Activated CD8-positive, alpha-beta memory T cell treated with anti-CD3 and anti-CD28 coated beads, Interleukin-2, amount 50 U/mL, for 4 hours (primary cell): ENCODE data around the gene CPLX1.

Source experiments
- DNase-seq: peaks from one replicate; pipeline ENCODE4 v3.0.0-alpha.2; 2020

CPLX1 gene

DNA sequence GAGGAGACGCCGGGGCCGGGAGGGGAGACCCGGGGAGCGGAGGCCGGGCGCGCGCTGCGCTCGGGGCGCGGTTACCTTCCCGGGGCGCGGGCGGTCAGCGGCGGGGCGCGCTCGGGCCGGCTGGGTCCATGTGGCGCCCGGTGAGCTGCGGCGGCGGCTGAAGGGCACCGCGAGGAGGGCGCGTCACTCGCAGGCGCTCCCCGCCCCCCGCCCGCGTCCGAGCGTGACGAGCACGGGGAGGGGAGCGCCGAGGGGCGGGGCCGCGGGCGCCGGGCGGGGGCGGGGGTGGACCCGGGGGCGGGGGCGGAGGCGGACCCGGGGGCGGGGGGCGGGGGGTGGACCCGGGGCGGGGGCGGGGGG is at the start of gene CPLX1:
Gene CPLX1, minus strand, starts transcription at position 159 of the 360 bp plus-strand sequence. CDS start 1,607 bp downstream, outside the sequence.
- no peak for DNase-seq

DNA sequence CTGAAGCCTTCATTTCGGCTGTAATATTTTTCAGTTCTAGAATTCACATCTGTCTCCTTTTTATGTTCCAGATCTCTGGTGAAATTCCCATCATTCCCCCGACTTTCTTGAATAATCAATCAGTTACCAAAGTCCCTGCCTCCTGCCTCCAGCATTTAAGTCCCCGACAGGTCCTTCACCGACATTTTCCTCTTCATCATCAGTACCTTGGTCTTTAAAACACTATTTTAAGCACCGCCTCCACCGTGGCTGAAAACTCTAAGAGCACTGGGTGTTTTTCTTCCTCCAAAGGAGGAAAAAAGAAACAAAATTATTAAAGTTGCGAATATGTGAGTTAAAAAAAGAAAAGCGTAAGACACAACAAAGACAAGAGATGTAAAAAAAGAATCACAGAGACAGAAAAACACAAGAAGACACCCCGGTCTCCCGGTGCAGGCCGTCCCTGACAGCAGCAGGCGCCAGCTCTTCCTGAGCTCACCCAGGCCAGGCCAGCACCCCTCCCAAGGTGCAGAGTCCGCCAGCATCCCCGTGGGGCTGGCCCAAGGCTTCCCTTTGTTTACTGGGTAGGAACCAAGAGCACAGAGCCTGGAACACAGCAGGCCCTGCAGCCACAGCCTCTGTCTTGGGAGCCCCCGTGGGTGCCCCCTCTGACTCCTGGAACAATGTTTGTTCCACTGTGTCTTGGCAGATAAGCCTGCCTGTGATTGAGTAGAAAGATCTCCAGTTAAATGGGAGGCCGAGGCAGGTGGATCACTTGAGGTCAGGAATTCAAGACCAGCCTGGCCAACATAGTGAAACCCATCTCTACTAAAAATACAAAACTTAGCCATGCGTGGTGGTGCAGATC is 49.3 kb upstream of the CPLX1 start:
- DNase-seq = no peak

DNA sequence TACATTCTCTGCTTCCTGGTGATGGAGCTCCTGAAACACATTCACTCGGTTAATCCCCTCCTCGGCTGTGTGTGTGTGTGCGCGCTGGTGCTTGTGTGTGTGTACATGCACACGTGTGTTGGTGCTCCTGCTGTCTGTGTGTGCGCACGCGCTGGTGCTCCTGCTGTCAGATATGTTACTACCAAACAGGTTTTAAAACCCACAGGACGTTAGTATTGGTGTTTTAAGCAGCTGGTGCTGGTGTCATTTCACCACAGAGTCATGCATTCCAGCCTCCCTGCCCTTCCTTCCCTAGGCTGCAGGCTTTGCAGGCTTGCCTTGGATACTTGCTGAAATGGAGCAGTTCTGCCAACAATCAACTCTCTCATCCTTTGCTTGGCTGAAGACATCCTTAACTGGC is 48.1 kb upstream of the CPLX1 start:
- DNase-seq = no peak

DNA sequence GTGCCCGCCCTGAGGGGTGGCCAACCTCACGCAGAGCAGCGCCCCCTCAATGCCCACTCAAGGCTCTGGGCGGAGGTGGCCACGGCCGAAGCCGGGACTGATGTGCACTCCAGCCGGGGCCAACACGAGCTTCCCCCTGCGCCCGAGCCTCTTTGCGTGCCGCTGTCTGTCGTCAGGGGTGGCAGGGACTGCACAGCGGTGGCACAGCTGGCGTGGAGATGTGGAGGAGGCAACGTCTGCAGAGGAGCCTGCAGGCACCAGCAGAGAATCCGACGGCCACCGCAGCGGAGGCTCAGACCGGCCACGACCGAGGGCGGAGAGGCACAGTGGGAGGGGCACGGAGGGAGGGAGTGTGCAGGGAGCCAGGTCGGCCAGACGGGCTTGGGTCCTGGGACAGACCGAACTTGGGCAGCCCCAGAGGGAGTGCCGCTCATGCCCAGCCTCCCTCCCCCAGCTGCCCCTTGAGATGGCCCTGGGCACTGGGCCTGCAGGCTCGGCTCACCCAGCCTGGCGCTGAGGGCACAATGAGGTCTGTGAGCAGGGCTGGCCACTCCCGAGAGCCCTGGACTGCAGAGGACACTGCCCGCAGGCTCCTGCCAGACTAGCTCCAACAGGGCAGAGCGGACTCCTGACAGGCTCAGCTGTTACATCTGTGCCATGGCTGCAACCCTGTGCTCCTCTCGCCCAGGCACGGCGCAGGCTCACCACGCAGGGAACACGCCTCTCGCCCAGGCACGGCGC is 46.5 kb upstream of the CPLX1 start:
- DNase-seq = no peak

DNA sequence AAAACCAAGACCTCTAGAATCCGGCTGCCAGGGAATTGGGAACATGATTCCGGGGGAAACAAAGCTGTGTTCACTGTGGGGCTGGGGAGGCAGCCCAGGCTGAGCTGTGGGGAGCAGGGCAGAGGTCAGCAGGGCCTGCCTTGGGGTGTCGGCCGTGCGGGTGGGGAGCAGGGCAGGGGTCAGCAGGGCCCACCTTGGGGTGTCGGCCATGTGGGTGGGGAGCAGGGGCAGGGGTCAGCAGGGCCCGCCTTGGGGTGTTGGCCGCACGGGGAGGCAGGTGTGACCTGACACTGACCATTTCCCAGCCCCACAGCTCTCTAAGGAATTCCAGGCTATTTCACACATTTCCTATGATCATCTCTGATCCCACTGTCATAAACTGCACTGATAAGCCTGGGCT is 45.6 kb upstream of the CPLX1 start:
- no peak for DNase-seq

DNA sequence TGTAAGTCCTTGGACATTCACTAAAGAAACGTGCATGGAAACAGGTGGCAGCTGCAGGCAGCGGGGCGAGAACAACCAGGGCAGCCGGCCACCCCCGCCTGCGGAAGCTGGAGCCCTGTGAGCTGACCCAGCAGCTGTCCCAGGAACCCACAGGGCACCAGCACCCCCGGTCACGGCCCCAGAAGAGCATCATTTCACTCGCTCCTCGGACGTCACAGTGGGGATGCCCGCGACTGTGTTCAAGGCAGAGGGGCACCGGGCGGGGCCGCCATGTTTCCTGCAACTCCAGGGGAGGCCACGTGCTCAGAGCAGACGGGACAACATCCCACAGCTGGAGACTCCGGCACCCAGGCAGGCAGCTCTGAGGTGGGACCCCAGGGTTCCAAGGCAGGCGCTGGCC is 45.0 kb upstream of the CPLX1 start:
- DNase-seq = no peak

DNA sequence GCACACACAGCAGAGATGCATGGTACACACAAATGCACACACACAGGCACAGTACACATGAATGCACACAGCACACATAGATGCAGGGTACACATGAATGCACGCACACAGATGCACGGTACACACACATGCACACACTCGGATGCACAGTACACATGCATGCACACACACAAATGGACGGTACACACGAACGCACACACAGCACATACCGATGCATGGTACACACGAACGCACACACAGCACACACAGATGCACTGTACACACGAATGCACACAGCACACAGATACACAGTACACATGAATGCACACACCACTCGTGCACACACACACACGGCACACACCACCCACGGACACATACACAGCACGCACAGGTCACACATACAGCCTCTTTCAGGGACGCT is 43.8 kb upstream of the CPLX1 start:
- no peak for DNase-seq

DNA sequence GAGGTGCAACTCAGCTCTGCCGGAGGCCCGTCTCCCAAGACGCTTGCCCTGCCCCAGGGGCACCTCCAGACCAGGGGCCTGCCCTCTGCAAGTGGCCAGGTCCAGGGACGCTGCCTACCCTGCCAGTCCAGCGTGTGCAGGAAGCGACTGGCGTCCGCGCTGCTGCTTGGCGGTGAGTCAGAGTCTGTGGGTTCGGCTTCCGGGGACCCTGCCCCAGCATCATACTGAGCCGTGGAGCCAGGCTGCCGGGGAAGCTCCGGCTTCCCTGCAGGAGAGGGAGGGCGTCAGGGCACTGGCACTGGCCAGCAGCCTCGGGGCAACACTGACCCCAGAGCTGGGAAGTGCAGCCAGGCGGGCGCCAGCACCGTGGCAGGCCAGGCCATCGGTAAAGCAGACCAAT is 42.5 kb upstream of the CPLX1 start:
- DNase-seq = no peak

DNA sequence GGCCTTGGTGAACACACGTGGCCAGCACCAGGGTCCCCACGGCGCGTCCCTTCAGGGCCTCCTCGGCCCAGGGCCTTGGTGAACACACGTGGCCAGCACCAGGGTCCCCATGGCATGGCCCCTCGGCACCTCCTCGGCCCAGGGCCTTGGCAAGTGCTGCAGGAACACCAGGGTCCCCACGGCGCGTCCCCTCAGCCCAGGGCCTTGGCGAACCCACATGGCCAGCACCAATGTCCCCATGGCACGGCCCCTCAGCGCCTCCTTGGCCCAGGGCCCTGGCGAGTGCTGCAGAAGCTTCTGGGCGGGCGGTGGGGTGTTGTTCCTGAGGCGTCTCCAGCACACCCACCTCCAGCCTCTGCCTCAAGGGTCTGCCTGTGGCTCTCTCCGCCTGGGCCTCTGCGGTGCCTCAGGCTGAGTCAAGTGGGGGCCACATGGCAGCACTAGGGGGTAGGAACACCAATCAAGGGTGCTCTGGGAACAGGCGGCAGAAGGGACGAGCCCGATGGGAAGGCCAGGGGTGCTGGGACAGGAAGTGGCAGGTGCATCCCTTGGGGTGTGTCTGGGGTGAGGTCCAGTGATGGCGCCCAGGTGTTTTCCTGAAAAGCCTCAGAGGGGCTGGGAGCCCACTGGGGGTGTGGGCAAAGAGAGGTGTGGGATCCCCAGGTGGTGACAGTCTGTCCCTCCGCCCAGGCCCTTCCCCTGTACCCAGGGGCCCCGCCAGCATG is 41.8 kb upstream of the CPLX1 start:
- no peak for DNase-seq

DNA sequence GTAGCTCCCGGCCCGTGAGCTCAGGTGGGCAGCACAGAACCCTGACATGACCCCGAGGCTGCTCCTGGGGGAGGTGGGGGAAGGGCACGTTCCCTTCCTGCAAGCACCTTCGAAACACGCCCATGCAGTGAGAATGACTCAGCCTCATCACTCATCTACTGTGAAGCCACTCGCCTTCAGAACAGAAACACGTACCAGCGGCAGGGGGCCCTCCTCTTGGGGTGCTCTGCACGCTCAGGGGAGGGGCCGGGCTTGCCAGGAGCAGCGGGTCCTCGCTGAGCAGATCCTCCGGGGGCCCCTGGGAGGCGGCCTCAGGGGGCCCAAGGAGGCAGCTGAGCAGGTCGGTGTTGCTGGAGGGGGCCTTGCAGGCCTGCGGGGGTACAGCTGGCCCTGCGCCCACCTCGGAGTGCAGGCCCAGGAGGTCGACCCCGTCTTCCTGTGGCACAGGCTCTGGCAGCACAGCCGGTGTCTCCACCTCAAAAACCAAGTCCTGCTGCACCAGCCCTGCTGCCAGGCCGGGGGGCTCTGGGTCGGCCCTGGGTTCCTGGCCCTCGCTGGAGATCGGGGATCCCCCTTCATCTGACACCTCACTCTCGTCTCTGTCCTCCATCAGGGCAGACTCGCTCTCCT is 40.9 kb upstream of the CPLX1 start:
- DNase-seq = no peak

DNA sequence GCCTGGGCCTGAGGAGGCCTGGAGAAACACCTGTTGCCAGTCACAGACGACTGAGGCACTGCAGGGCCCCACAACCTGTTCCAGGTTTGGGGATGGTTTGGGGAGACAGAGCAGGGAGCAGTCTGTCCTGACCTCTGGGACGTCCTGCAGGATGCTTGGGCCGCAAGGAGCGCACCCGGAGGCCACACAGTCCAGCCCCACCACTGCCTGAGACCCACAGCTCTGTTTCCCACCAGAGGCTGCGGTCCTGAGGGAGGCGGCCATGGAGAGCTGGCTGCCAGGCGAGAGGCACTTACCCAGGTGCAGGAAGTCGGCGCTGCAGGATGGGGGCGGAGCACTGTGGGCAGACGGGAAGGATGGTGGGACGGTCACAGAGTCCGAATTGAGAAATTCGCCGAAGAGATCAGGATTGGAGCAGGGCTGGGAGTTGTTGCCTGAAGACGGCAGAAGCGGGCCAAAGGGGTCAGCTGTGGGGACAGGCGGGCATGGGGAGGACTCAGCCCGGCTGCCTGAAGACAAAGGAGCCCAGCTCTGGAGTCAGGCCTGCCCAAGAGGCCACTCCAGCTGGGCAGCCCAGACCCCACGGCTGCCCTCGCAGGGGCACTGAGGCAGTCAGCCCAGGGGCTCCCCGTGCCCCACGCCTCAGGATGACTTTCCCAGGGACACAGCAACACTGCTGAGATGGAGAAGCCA is 40.3 kb upstream of the CPLX1 start:
- no peak for DNase-seq

DNA sequence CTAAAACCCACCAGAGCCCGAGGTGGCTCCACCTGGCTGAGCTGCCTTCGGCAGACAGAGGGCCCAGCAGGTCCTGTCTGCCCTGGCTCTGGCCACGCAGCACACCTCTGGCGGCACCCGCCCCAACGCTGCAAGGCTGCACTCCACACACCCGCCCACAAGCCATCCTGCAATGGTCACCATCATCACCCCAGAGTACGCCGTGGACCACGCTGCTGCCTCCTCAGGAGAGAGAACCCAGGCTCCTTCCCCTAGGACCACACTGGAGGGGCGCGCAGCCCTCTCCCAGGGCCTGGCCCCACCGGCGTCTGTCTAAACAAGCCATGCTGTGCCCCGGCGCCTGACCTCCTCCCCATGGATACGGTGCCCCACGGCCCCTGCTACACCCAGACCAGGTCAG is 39.6 kb upstream of the CPLX1 start:
- DNase-seq = no peak

DNA sequence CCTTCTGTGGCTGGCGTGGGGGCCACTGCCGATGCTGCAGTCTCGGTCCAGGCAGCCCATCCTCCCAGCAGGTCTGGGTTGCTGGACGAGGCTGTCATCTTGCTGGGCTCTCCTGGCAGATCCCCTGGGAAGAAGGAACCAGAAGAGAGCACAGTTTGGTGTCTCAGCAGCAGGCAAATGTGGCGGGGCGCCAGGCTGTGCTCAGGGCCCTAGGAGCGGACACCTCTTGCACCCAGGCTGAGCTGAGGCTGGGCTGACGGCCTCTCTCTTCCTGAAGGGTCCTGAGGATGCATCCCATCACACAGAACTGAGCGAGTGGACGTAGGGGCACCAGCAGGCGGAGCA is 39.2 kb upstream of the CPLX1 start:
- no peak for DNase-seq

DNA sequence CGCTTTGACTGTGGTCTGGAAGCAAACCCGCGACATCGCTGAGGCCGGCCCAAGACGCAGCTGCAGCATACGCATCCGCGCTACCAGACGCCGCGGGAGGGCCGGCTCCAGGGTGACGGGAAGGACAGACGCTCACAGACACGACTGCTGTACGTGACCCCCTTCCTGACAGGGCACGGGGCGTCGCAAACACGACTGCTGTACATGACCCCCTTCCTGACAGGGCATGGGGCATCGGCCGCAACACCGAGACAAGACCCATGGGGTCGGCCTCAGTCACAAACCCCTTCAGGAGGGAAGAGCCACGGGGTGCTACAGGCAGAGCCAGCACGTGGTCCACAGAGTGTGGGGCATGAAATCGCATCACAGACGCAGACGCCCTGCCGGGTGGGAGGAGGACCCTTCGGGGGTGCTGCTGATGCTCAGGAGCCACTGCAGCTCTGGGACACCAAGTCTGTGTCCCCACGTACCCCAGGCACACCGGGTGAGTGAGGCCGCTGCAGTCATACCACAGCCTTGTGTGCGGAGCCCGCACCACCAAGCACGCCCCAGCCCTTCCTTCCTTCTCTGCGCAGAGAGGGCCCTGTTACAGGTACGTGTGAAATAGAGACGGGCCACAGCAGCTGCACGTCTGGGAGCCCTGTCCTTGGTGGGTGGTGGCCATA is 38.7 kb upstream of the CPLX1 start:
- DNase-seq = no peak

DNA sequence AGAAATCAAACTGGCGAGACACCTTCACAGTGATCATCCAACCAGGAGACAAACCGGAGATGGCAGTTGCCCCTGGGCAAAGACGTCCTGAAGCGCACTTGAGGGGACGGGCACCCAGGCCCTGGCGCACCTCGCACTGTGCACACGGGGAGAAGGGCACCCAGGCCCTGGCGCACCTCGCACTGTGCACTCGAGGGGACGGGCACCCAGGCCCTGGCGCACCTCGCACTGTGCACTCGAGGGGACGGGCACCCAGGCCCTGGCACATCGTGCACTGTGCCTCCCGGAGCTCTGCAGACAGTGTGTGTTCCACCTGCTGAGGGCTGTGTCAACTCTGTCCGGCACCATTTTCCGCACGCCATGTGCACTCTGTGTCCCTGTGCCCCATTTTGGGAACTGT is 34.6 kb upstream of the CPLX1 start:
- DNase-seq = no peak

DNA sequence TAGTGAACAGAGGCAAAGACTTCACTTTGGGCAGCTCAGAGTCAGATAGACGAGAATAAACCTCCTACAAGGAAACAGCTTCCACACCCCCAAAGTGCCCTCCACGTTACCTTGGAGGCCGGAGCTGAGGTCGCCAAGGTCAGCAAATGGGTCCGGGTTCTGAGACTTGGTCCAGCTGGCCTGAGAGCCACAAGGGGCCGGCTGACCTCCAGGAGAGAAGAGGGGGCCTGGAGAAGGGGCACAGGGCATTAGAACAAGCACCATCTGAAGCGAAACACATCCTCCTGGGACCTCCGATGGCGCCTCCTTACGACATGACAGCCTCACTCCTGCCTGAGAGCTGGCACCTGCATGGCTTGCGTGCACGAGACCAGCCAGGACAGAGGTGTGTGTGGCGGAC is 33.6 kb upstream of the CPLX1 start:
- no peak for DNase-seq

DNA sequence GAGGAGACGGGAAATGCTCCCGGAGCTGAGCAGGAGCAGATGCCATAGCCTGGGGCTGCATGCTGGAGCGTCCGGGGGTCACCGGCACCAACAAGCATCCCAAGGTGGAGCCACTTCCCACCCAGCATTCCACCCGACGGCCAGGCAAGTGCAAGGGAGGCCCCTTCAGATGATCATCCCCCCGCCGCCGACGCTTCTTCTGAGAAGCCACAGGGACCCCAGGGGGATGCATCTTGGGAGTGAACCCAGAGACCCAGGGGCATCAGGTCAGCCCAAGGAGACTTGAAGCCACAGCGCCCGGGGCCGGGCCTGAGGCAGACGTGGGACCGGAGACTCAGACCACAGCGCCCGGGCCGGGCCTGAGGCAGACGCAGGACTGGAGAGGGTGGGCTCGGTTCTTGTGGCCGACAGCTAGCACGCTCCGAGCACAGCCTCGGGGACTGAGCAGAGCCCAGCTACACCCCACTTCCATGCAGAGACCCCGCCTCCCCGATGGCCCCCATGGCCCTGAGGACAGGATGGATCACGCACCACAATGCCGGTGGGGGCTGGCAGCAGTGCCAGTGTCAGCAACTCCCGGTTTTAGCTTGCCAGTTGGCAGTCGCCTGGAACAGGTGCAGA is 33.0 kb upstream of the CPLX1 start:
- DNase-seq = no peak

DNA sequence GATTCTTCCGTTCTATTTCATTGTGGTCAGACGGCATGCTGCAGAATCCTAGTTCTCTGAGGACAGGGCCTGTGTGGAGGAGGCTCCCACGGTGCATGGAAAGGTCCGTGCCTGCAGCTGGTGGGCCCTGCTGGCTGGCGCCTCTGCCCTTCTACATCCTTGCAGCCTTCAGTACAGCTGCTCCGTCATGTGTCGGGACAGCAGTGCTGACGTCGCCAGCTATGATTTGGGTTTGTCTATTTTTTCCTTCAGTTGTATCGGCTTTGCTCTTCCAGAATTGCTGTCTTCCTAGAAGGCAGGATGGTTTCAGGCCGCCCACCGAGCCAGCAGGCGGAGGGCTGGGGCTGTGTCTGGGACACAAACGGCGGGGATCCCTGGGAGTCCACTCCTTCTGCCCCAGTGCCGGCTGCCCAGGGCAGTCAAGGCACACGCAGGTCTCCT is 32.1 kb upstream of the CPLX1 start:
- DNase-seq = no peak

DNA sequence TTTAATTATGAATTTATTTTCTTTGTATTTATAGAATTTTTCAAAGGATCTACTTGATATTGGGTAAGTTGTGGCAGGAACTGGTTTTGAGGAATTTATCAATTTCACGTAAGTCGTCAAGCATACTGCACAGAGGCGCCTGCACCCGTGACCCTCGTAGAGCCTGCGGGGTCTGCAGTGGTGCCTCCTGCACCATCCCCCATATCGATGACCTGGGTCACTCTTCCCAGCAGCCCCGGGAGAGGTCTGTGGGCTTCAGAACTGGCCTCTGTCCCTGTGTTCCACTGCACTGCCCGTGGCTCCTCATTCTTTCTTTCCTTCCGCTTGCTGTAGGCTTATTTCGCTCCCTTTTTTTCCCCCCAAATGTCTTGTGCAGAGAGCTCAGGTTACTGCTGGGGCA is 31.5 kb upstream of the CPLX1 start:
- no peak for DNase-seq

DNA sequence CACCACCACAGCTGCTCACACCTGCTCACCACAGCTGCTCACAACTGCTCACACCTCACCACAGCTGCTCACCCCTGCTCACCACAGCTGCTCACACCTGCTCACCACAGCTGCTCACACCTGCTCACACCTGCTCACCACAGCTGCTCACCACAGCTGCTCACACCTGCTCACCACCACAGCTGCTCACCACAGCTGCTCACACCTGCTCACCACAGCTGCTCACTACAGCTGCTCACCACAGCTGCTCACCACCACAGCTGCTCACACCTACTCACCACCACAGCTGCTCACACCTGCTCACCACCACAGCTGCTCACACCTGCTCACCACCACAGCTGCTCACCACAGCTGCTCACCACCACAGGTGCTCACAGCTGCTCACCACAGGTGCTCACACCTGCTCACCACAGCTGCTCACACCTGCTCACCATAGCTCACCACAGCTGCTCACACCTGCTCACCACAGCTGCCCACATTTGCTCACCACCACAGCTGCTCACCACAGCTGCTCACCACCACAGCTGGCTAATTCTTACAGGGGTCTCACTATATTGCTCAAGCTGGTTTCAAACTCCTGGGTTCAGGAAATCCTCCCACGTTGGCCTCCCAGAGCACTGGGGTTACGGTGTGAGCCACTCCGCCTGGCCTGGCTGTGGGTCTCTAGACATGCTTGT is 30.4 kb upstream of the CPLX1 start:
- no peak for DNase-seq

DNA sequence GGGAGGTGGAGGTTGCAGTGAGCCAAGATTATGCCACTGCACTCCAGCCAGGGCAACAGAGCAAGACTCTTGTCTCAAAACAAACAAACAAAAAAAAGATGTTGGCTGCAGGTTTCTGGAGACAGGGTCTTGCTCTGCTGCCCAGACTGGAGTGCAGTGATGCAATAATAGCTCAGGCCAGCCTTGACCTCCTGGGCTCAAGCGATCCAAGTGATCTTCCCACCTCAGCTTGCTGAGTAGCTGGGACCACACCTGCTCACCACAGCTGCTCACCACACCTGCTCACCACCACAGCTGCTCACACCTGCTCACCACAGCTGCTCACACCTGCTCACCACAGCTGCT is 29.9 kb upstream of the CPLX1 start:
- DNase-seq = no peak
